ENCODE measurements around the gene XRCC5. TPM values are rescaled to one million over a fixed set of nuclear protein-coding genes. Genes with fewer than 3 reads are reported as not detected.

The XRCC5 gene
- total RNA-seq, 1 experiment from 2014 or later: 198 TPM

DNA sequence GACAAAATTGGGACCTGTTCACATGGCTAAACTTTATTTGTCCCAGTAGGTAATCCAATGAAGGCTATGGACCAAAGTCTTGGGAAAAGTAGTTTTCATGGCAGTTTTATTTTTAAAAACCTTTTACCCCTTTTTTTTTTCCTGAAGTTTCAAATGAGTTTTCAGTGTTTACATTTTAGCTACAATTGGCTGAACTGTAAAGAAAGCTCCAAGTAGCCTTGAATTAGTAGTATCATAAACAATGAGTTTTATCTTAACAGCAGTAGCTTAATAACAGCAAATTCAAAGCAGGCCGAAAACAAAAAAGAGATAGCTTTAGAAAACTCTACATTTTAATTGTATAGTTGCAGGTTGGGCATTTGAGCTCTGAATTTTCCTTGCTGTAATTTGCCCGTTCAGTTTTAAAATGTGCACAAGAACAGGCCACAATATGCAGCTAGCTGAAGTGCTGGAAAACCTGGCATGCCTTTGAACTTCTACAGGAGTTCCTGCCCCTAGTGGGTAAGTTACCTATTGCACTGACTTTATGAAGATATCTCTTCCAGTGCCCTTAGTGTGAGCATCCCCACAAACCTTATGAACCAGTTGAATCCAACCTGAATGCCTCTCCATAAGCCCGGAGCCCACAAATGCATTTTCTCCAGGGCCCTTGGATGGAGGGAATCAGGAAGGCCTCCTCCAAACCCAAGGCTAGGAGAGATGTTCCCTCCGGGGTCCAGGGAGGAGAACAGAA, 106.7 kb downstream of the XRCC5 start:
- no TSS peak for BruUV-seq (replicated peaks)
- intact Hi-C loops (cut with micrococcal nuclease): loop anchor here (10.0 kb wide), 1 partner anchor 279 kb away; the partner anchor contains the start of gene RPL37A
- Mint-ChIP-seq H3K4me1 (ENCODE audit: insufficient read depth, unreplicated experiment) (peaks cover 28% of the 10 kb centered on the region), H3K4me3 (ENCODE audit: unreplicated experiment) (no peak overlapping the region), H3K27ac (ENCODE audit: low read depth, unreplicated experiment) (no peak overlapping the region), H3K27me3 (ENCODE audit: insufficient read depth, unreplicated experiment) (no peaks in the 10 kb centered on the region), H3K36me3 (ENCODE audit: insufficient read depth, unreplicated experiment) (peaks cover 12% of the 10 kb centered on the region), H3K9me3 (ENCODE audit: unreplicated experiment) (no peaks in the 10 kb centered on the region)
- DNase-seq (ENCODE audit: unreplicated experiment): peak; percentile 48
- TF ChIP-seq, protein P1, sequence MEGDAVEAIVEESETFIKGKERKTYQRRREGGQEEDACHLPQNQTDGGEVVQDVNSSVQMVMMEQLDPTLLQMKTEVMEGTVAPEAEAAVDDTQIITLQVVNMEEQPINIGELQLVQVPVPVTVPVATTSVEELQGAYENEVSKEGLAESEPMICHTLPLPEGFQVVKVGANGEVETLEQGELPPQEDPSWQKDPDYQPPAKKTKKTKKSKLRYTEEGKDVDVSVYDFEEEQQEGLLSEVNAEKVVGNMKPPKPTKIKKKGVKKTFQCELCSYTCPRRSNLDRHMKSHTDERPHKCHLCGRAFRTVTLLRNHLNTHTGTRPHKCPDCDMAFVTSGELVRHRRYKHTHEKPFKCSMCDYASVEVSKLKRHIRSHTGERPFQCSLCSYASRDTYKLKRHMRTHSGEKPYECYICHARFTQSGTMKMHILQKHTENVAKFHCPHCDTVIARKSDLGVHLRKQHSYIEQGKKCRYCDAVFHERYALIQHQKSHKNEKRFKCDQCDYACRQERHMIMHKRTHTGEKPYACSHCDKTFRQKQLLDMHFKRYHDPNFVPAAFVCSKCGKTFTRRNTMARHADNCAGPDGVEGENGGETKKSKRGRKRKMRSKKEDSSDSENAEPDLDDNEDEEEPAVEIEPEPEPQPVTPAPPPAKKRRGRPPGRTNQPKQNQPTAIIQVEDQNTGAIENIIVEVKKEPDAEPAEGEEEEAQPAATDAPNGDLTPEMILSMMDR (IDR thresholded peaks at IDR 0.05; ENCODE audit: unreplicated experiment): peak; percentile 33
- CTCF ChIA-PET: interaction anchor here (0.9 to 1.9 kb wide), 4 partner anchors 10 to 187 kb away, joined by 3 to 6 read pairs (median 3); no protein-coding TSS in a partner anchor
- POLR2A ChIA-PET: interaction anchor here (0.6 to 0.9 kb wide), 2 partner anchors 20 to 40 kb away, joined by 3 read pairs; no protein-coding TSS in a partner anchor

DNA sequence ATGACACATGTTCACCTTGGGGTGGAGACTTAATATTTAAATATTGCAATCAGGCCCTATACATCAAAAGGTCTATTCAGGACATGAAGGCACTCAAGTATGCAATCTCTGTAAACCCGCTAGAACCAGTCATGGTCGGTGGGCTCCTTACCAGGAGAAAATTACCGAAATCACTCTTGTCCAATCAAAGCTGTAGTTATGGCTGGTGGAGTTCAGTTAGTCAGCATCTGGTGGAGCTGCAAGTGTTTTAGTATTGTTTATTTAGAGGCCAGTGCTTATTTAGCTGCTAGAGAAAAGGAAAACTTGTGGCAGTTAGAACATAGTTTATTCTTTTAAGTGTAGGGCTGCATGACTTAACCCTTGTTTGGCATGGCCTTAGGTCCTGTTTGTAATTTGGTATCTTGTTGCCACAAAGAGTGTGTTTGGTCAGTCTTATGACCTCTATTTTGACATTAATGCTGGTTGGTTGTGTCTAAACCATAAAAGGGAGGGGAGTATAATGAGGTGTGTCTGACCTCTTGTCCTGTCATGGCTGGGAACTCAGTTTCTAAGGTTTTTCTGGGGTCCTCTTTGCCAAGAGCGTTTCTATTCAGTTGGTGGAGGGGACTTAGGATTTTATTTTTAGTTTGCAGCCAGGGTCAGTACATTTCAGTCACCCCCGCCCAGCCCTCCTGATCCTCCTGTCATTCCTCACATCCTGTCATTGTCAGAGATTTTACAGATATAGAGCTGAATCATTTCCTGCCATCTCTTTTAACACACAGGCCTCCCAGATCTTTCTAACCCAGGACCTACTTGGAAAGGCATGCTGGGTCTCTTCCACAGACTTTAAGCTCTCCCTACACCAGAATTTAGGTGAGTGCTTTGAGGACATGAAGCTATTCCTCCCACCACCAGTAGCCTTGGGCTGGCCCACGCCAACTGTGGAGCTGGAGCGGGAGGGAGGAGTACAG, 108.1 kb downstream of the XRCC5 start:
- ChIA-PET POLR2A (interaction anchor here (0.6 to 0.7 kb wide), 2 partner anchors 54 to 107 kb away, joined by 3 read pairs; no protein-coding TSS in a partner anchor), CTCF (interaction anchor here (0.6 to 1.9 kb wide), 4 partner anchors 32 to 227 kb away, joined by 3 to 5 read pairs (median 3); partner anchors contain the start of gene MARCHF4)
- intact Hi-C loops (cut with micrococcal nuclease): loop anchor here (10.0 kb wide), 1 partner anchor 278 kb away; the partner anchor contains the start of gene RPL37A
- H3K4me3 Mint-ChIP-seq (ENCODE audit: unreplicated experiment): peak overlapping the region; percentile 13
- peak; percentile 55 for DNase-seq (ENCODE audit: unreplicated experiment)
- peak overlapping the region; percentile 90 for H3K27ac Mint-ChIP-seq (ENCODE audit: low read depth, unreplicated experiment)
- H3K9me3 Mint-ChIP-seq (ENCODE audit: unreplicated experiment): no peaks in the 10 kb centered on the region
- TF ChIP-seq, protein P1 (IDR thresholded peaks at IDR 0.05; ENCODE audit: unreplicated experiment): no peak
- H3K27me3 Mint-ChIP-seq (ENCODE audit: insufficient read depth, unreplicated experiment): no peaks in the 10 kb centered on the region
- H3K4me1 Mint-ChIP-seq (ENCODE audit: insufficient read depth, unreplicated experiment): peaks cover 38% of the 10 kb centered on the region
- BruUV-seq (replicated peaks): no TSS peak
- peaks cover 4% of the 10 kb centered on the region for H3K36me3 Mint-ChIP-seq (ENCODE audit: insufficient read depth, unreplicated experiment)

DNA sequence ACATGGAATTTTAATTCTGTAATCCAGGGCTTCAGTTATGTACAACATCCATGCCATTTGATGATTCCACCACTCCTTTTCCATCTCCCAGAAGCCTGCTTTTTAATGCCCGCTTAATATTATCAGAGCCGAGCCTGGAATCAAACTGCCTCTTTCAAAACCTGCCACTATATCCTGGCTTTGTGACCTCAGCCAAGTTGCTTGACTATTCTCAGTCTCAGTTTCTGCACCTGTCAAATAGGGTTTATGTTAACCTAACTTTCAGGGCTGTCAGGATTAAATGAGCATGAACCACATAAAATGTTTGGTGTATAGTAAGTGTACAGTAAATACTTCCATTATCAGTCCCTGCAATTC, 108.7 kb downstream of the XRCC5 start:
- H3K9me3 Mint-ChIP-seq (ENCODE audit: unreplicated experiment): no peaks in the 10 kb centered on the region
- CTCF ChIA-PET: interaction anchor here (1.4 to 1.9 kb wide), 2 partner anchors 31 to 155 kb away, joined by 3 to 5 read pairs; partner anchors contain the start of gene MARCHF4

More for the DNA sequence above, 108.7 kb downstream of the XRCC5 start:
- H3K4me3 Mint-ChIP-seq (ENCODE audit: unreplicated experiment): peak overlapping the region; percentile 13
- TF ChIP-seq, protein P1 (IDR thresholded peaks at IDR 0.05; ENCODE audit: unreplicated experiment): no peak
- H3K4me1 Mint-ChIP-seq (ENCODE audit: insufficient read depth, unreplicated experiment): peaks cover 45% of the 10 kb centered on the region
- H3K27me3 Mint-ChIP-seq (ENCODE audit: insufficient read depth, unreplicated experiment): no peaks in the 10 kb centered on the region
- H3K27ac Mint-ChIP-seq (ENCODE audit: low read depth, unreplicated experiment): peak overlapping the region; percentile 90
- TSS peak; percentile 49 for BruUV-seq (replicated peaks)
- H3K36me3 Mint-ChIP-seq (ENCODE audit: insufficient read depth, unreplicated experiment): no peaks in the 10 kb centered on the region
- intact Hi-C loops (cut with micrococcal nuclease): loop anchor here (10.0 kb wide), 1 partner anchor 277 kb away; the partner anchor contains the start of gene RPL37A
- POLR2A ChIA-PET: interaction anchor here (0.6 to 0.7 kb wide), 2 partner anchors 55 to 108 kb away, joined by 3 read pairs; no protein-coding TSS in a partner anchor
- DNase-seq (ENCODE audit: unreplicated experiment): no peak

Measured in MCF 10A (cell line).